GM12878 (cell line): ENCODE measurements around the gene MLXIP. TPM values are rescaled to one million over a fixed set of nuclear protein-coding genes. Genes with fewer than 3 reads are reported as not detected.

Experiments
- ATAC-seq: fragments of 200-7000 bp; cut with Tn5 transposase; 3 replicates; pipeline ENCODE4 v1.9.1; 2020; ENCODE audit warnings: mild to moderate bottlenecking, moderate library complexity
- BruUV-seq: library from RNA; stranded (reverse); fragments of 400-500 nt; replicated peaks from 2 replicates; lab custom pipeline; 2021; lab: Mats Ljungman, UMichigan
- CTCF ChIA-PET: fragments of 300-600 bp; sonication (Branson Sonifier 250); formaldehyde crosslinking; extraction: SDS; loops from one replicate; lab custom pipeline; 2021; ENCODE audit warnings: inconsistent platforms; lab: Yijun Ruan, JAX
- POLR2A ChIA-PET: fragments of 350-600 bp; formaldehyde crosslinking; extraction: SDS; loops from one replicate; lab custom pipeline; 2021; ENCODE audit warnings: inconsistent platforms; lab: Charles Lee
- RAD21 ChIA-PET: fragments of 300-600 bp; sonication (Branson Sonifier 250); formaldehyde crosslinking; loops from one replicate; lab custom pipeline; 2023; ENCODE audit warnings: antibody characterized with exemption; ENCODE audit not compliant: unreplicated experiment; lab: Charles Lee
- SMC1A ChIA-PET: fragments of 300-600 bp; sonication (Branson Sonifier 250); formaldehyde crosslinking; loops from one replicate; lab custom pipeline; 2023; ENCODE audit not compliant: unreplicated experiment, uncharacterized antibody; lab: Charles Lee
- DNase-seq: peaks from one replicate; pipeline ENCODE4 v3.0.0-alpha.2; 2011; ENCODE audit warnings: low read depth, low spot score
- FAIRE-seq: peaks from 3 replicates; lab custom pipeline; 2011; peaks lifted over from hg19 to GRCh38; lab: Jason Lieb, UNC
- H2AFZ ChIP-seq: 2 replicates; pipeline ENCODE4 v1.6.0; 2011; ENCODE audit warnings: low read depth, low read length, control low read depth; ENCODE audit not compliant: control insufficient read depth
- H3K27ac ChIP-seq: 2 replicates; pipeline ENCODE4 v1.5.1; 2011; ENCODE audit warnings: control low read depth; ENCODE audit not compliant: control insufficient read depth, insufficient read depth
- H3K27me3 ChIP-seq, 2 experiments: replicated peaks in 1 of 2; 2 replicates each; pipeline versions ENCODE4 v1.6.0 to v1.6.1; 2011; ENCODE audit warnings: low read length in 1 of 2; ENCODE audit not compliant: control insufficient read depth in 2 of 2, insufficient read depth in 2 of 2
- H3K36me3 ChIP-seq, 2 experiments: 2 replicates each; pipeline ENCODE4 v1.5.1; 2011; ENCODE audit warnings: low read length in 1 of 2; ENCODE audit not compliant: control insufficient read depth in 2 of 2, insufficient read depth in 2 of 2
- H3K4me1 ChIP-seq: 2 replicates; pipeline ENCODE4 v1.6.1; 2011; ENCODE audit warnings: mild to moderate bottlenecking, low read length, moderate library complexity, mixed read lengths; ENCODE audit not compliant: control insufficient read depth, insufficient read depth
- H3K4me2 ChIP-seq: 2 replicates; pipeline ENCODE4 v1.6.0; 2011; ENCODE audit warnings: control low read depth; ENCODE audit not compliant: control insufficient read depth, insufficient read depth
- H3K4me3 ChIP-seq: fragments of 200-600 bp; sonication (generic); 2 replicates; pipeline ENCODE4 v1.5.1; 2016
- H3K79me2 ChIP-seq: 2 replicates; pipeline ENCODE4 v1.6.0; 2011; ENCODE audit warnings: low read length; ENCODE audit not compliant: control insufficient read depth, insufficient read depth
- H3K9ac ChIP-seq: 2 replicates; pipeline ENCODE4 v1.8.0; 2011; ENCODE audit warnings: low read length, control low read depth, mixed read lengths; ENCODE audit not compliant: control insufficient read depth, insufficient read depth
- H3K9me3 ChIP-seq: replicated peaks from 3 replicates; pipeline ENCODE4 v1.5.1; 2011; ENCODE audit warnings: mild to moderate bottlenecking, low read length; ENCODE audit not compliant: control insufficient read depth, insufficient read depth
- H4K20me1 ChIP-seq: 2 replicates; pipeline ENCODE4 v1.6.0; 2011; ENCODE audit not compliant: control insufficient read depth, insufficient read depth
- BHLHE40 ChIP-seq, 2 experiments: fragments of 450-650 bp in 1 of 2; IDR thresholded peaks; 2 replicates each; pipeline ENCODE4 v1.6.1; 2011 to 2017; ENCODE audit warnings: low read depth in 2 of 2, borderline replicate concordance in 1 of 2, improper control_type of control experiment in 1 of 2, low read length in 1 of 2, mild to moderate bottlenecking in 1 of 2
- CHD1 ChIP-seq: IDR thresholded peaks from 2 replicates; pipeline ENCODE4 v1.6.1; 2012; ENCODE audit warnings: low read depth, low read length, improper control_type of control experiment
- ESRRA ChIP-seq: IDR thresholded peaks from 2 replicates; pipeline ENCODE4 v1.6.1; 2012; ENCODE audit warnings: mild to moderate bottlenecking, low read length, improper control_type of control experiment
- PAX8 ChIP-seq: fragments of 450-650 bp; IDR thresholded peaks from 2 replicates; pipeline ENCODE4 v1.6.1; 2017; ENCODE audit warnings: mild to moderate bottlenecking, moderate library complexity
- PML ChIP-seq: IDR thresholded peaks from 2 replicates; pipeline ENCODE4 v1.6.1; 2012; ENCODE audit warnings: low read length, inconsistent platforms
- SMAD1 ChIP-seq: fragments of 450-650 bp; IDR thresholded peaks from 2 replicates; pipeline ENCODE4 v1.6.1; 2018; ENCODE audit warnings: mild to moderate bottlenecking, low read depth; ENCODE audit not compliant: partially characterized antibody
- SREBF2 ChIP-seq: IDR thresholded peaks from 2 replicates; pipeline ENCODE4 v1.6.1; 2012; ENCODE audit warnings: mild to moderate bottlenecking, low read length
- TAF1 ChIP-seq: IDR thresholded peaks from 2 replicates; pipeline ENCODE4 v1.6.1; 2011; ENCODE audit warnings: mild to moderate bottlenecking, low read depth, low read length, borderline replicate concordance
- YY1 ChIP-seq: IDR thresholded peaks from 2 replicates; pipeline ENCODE4 v1.6.1; 2011; ENCODE audit warnings: low read depth, mild to moderate bottlenecking, low read length
- ZNF24 ChIP-seq: fragments of 450-650 bp; IDR thresholded peaks from 2 replicates; pipeline ENCODE4 v1.6.1; 2017; ENCODE audit warnings: antibody characterized with exemption, mild to moderate bottlenecking
- WGBS: methylation state at CpG from one replicate; pipeline ENCODE4 v1.1.6; 2016; ENCODE audit warnings: low lambda C conversion rate; ENCODE audit not compliant: insufficient replicate concordance, insufficient coverage; ENCODE audit errors: missing lambda C conversion rate; 5-methylcytosine and 5-hydroxymethylcytosine counted together
- in situ Hi-C: fragments of 300-500 bp; cut with MboI; formaldehyde crosslinking; loops from 9 replicates; pipeline ENCODE4 v1.14.3; 2018; ENCODE audit warnings: mixed read lengths
- intact Hi-C: fragments of 100-400 bp; cut with micrococcal nuclease; formaldehyde crosslinking; loops from one replicate; pipeline ENCODE4 v1.14.2; 2022; ENCODE audit not compliant: unreplicated experiment
- polyA plus RNA-seq, 11 experiments: library from polyadenylated mRNA; depleted of rRNA in 4 of 11; unstranded in 6 of 11; stranded (reverse) in 5 of 11; fragments of >200 nt; fragmentation: Nextera tagmentation in 4 of 11; fragmentation: Illumina TruSeq in 1 of 11; extraction: Ambion mirVana in 4 of 11; extraction: Trizol in 1 of 11; gene quantifications; 1 replicate in 1 of 11; 2 replicates in 10 of 11; pipeline versions ENCODE4 v1.2.1 to v1.2.3, GENCODE V29; 2011 to 2016; ENCODE audit warnings: inconsistent platforms in 2 of 11, missing spikeins in 2 of 11, low read depth in 1 of 11
- total RNA-seq, 4 experiments: library from RNA; depleted of rRNA in 3 of 4; stranded (reverse); fragments of >200 nt in 3 of 4; fragmentation: Illumina TruSeq in 1 of 4; extraction: Trizol in 1 of 4; gene quantifications; 2 replicates each; pipeline versions ENCODE4 v1.2.1 to v1.2.3, GENCODE V29; 2013 to 2021
- TF ChIP-seq, protein P1 (sequence below): fragments of 450-650 bp; IDR thresholded peaks from 2 replicates; pipeline ENCODE4 v1.6.1; 2016; ENCODE audit warnings: mild to moderate bottlenecking

The MLXIP gene
- total and polyA plus RNA-seq, 10 of the 15 experiments (the other 5 are each of a cell fraction or from before 2014, with no cell fraction given) = 1.1 to 23.7 (median 7.0) TPM

DNA sequence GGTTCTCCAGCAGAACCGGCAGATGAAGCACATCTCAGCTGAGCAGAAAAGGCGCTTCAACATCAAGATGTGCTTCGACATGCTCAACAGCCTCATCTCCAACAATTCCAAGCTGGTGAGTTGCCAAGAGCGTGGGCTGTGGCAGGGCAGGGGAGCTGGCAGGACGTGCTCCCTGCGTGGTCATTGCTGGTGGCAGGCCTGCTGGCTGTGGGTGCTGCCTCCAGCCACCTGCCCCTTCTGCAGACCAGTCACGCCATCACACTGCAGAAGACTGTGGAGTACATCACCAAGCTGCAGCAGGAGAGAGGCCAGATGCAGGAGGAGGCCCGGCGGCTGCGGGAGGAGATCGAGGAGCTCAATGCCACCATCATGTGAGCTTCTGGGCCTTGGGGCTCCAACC lies 59.6 kb downstream of the MLXIP start:
- H2AFZ ChIP-seq = no peak overlapping the region
- RAD21 ChIA-PET = interaction anchor here (0.6 kb wide), 1 partner anchor 439 kb away, joined by 3 read pairs; no protein-coding TSS in a partner anchor
- H3K4me2 ChIP-seq = no peak overlapping the region
- H3K4me1 ChIP-seq = no peaks in the 10 kb centered on the region
- peaks cover 0 to 2% of the 10 kb centered on the region in 2 experiments; a peak in 1 of 4 replicates for H3K36me3 ChIP-seq
- WGBS = 68% methylated on average over 11 of the region's 11 CpGs
- no TSS peak for BruUV-seq
- in situ Hi-C loops = no loop called here
- DNase-seq (no peak), ATAC-seq (no peak), FAIRE-seq (no peak)
- no peak overlapping the region for H3K9ac ChIP-seq
- H3K79me2 ChIP-seq = no peaks in the 10 kb centered on the region
- CTCF ChIA-PET = no interaction called here
- H3K27me3 ChIP-seq = no peaks in the 10 kb centered on the region
- H3K27ac ChIP-seq = no peak overlapping the region
- POLR2A ChIA-PET = interaction anchor here (0.5 kb wide), 1 partner anchor 353 kb away, joined by 4 read pairs; no protein-coding TSS in a partner anchor
- SMC1A ChIA-PET = no interaction called here
- intact Hi-C loops = no loop called here
- TF ChIP-seq BHLHE40 (IDR thresholded peaks at IDR 0.05; ENCODE audit: borderline replicate concordance in 1 of 2, low read depth in 2 of 2, low read length in 1 of 2) (no peak), TAF1 (no peak), YY1 (no peak), PAX8 (no peak), SMAD1 (no peak), PML (no peak), ESRRA (no peak), CHD1 (no peak), SREBF2 (no peak), ZNF24 (no peak)
- TF ChIP-seq, protein P1, sequence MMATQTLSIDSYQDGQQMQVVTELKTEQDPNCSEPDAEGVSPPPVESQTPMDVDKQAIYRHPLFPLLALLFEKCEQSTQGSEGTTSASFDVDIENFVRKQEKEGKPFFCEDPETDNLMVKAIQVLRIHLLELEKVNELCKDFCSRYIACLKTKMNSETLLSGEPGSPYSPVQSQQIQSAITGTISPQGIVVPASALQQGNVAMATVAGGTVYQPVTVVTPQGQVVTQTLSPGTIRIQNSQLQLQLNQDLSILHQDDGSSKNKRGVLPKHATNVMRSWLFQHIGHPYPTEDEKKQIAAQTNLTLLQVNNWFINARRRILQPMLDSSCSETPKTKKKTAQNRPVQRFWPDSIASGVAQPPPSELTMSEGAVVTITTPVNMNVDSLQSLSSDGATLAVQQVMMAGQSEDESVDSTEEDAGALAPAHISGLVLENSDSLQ = no peak
- H4K20me1 ChIP-seq = no peaks in the 10 kb centered on the region
- no peaks in the 10 kb centered on the region for H3K9me3 ChIP-seq
- no peak overlapping the region for H3K4me3 ChIP-seq
